Duodenal mucosa (tissue), 2 donors: Measurements from ENCODE around the gene NUFIP1.
"Not testable (repeated sequence)": the region's sequence is repeated elsewhere in the genome, so short reads cannot be mapped to it uniquely, and the experiment has no call there.

ENCODE experiments used
- H3K27ac ChIP-seq: one replicate; pipeline ENCODE4 v1.7.0; 2013; ENCODE audit warnings: low read depth, low read length
- H3K27me3 ChIP-seq, 2 donors: one replicate each; pipeline ENCODE4 v1.7.0; 2013; ENCODE audit warnings: low read length in 2 of 2, control low read depth in 1 of 2; ENCODE audit not compliant: insufficient read depth in 2 of 2, control insufficient read depth in 1 of 2
- H3K36me3 ChIP-seq, 2 donors: one replicate each; pipeline ENCODE4 v1.7.0; 2013; ENCODE audit warnings: low read length in 2 of 2, control low read depth in 1 of 2; ENCODE audit not compliant: insufficient read depth in 2 of 2, control insufficient read depth in 1 of 2
- H3K4me1 ChIP-seq, 2 donors: one replicate each; pipeline ENCODE4 v1.7.0; 2013; ENCODE audit warnings: low read length in 2 of 2, control low read depth in 1 of 2; ENCODE audit not compliant: insufficient read depth in 2 of 2, control insufficient read depth in 1 of 2
- H3K4me3 ChIP-seq, 2 donors: one replicate each; pipeline ENCODE4 v1.7.0; 2013; ENCODE audit warnings: low read length in 2 of 2, low read depth in 1 of 2
- H3K9ac ChIP-seq, 2 donors: one replicate each; pipeline ENCODE4 v1.7.0; 2013; ENCODE audit warnings: low read length in 2 of 2, low read depth in 1 of 2
- H3K9me3 ChIP-seq, 2 donors: one replicate each; pipeline ENCODE4 v1.7.0; 2013; ENCODE audit warnings: low read length in 2 of 2, control low read depth in 1 of 2; ENCODE audit not compliant: control insufficient read depth in 1 of 2

Gene NUFIP1

GRCh38 chr13:44906713-44907112, 82.6 kb downstream of the NUFIP1 start:
- H3K27me3 ChIP-seq: no peaks in the 10 kb centered on the region
- H3K9me3 ChIP-seq: peaks cover 6 to 7% of the 10 kb centered on the region in 2 donors
- no peak overlapping the region for H3K4me3 ChIP-seq
- no peaks in the 10 kb centered on the region for H3K36me3 ChIP-seq
- H3K4me1 ChIP-seq: peaks cover 0 to 14% of the 10 kb centered on the region in 2 donors
- no peak overlapping the region for H3K9ac ChIP-seq
- no peak overlapping the region for H3K27ac ChIP-seq

DNA sequence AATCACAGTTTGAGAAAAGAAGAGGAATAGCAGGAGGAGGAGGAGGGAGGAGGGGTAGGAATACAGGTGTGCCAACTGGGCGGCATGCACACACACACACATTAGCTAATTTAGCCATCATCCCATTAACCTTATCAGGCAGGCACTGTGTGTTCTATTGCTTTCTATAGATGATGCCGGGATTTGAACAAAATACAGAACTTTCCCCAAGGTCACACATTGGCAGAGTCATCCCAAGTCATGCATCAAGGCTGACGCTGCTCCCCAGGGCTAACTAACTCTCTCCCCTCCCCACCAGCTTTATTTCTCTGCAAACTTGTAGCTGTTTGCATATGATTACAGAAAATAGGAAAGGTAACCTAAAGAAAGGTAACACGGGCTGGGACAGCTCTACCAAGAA, 83.0 kb downstream of the NUFIP1 start:
- Histone ChIP-seq H3K4me3 (no peak overlapping the region), H3K27ac (no peak overlapping the region), H3K9me3 (peaks cover 2 to 3% of the 10 kb centered on the region in 2 donors), H3K9ac (no peak overlapping the region), H3K27me3 (no peaks in the 10 kb centered on the region), H3K36me3 (no peaks in the 10 kb centered on the region), H3K4me1 (peaks cover 0 to 14% of the 10 kb centered on the region in 2 donors)

- H3K36me3 ChIP-seq: no peaks in the 10 kb centered on the region
- H3K27ac ChIP-seq: peak overlapping the region; percentile 60
- H3K4me3 ChIP-seq: no peak overlapping the region
- peak overlapping the region in 1 of 2 donors; percentile 24 for H3K9ac ChIP-seq
- H3K9me3 ChIP-seq: no peaks in the 10 kb centered on the region
- no peaks in the 10 kb centered on the region for H3K27me3 ChIP-seq
- peaks cover 0 to 14% of the 10 kb centered on the region in 2 donors for H3K4me1 ChIP-seq
Observed at GRCh38 chr13:44905556-44905955, 83.7 kb downstream of the NUFIP1 start.

GRCh38 chr13:44904967-44905366, 84.3 kb downstream of the NUFIP1 start:
- no peaks in the 10 kb centered on the region for H3K9me3 ChIP-seq
- no peak overlapping the region for H3K4me3 ChIP-seq
- no peaks in the 10 kb centered on the region for H3K36me3 ChIP-seq
- peaks cover 0 to 15% of the 10 kb centered on the region in 2 donors for H3K4me1 ChIP-seq
- no peaks in the 10 kb centered on the region for H3K27me3 ChIP-seq
- peak overlapping the region; percentile 60 for H3K27ac ChIP-seq
- peak overlapping the region in 1 of 2 donors; percentile 24 for H3K9ac ChIP-seq

DNA sequence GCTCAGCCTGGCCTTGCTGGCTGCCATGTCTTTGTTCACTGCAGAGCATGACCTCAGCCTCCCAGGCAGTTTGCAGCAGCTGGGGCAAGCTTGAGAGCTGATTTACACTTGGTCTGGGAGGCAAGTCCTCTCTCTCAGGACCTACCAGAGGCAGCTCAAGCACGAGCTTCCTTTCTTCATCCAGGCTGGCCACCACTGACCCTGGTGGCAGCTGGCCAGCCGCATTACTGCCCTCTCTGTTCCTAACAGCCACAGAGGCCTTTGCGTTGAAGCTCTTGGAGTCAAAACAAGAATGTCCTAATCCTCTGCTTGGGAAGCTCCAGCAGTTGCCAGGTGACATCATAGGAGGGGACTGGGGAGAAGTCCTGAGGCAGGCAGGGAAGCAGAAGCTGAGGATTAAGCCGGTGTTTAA, 85.7 kb downstream of the NUFIP1 start:
- Histone ChIP-seq H3K9me3 (no peaks in the 10 kb centered on the region), H3K27me3 (no peaks in the 10 kb centered on the region), H3K27ac (peak overlapping the region; percentile 60), H3K36me3 (no peaks in the 10 kb centered on the region), H3K4me1 (peaks cover 0 to 17% of the 10 kb centered on the region in 2 donors), H3K9ac (no peak overlapping the region), H3K4me3 (no peak overlapping the region)

GRCh38 chr13:44902738-44903137, 86.5 kb downstream of the NUFIP1 start:
- no peaks in the 10 kb centered on the region for H3K27me3 ChIP-seq
- H3K9me3 ChIP-seq: no peaks in the 10 kb centered on the region
- no peak overlapping the region for H3K4me3 ChIP-seq
- H3K27ac ChIP-seq: no peak overlapping the region
- H3K9ac ChIP-seq: no peak overlapping the region
- H3K36me3 ChIP-seq: no peaks in the 10 kb centered on the region
- peaks cover 0 to 17% of the 10 kb centered on the region in 2 donors for H3K4me1 ChIP-seq

- no peaks in the 10 kb centered on the region for H3K27me3 ChIP-seq
- no peak overlapping the region for H3K27ac ChIP-seq
- H3K36me3 ChIP-seq: no peaks in the 10 kb centered on the region
- H3K9ac ChIP-seq: no peak overlapping the region
- H3K4me1 ChIP-seq: peaks cover 0 to 4% of the 10 kb centered on the region in 2 donors
- H3K9me3 ChIP-seq: no peaks in the 10 kb centered on the region
- H3K4me3 ChIP-seq: no peak overlapping the region
Observed at GRCh38 chr13:44899967-44900366, 89.3 kb downstream of the NUFIP1 start.

DNA sequence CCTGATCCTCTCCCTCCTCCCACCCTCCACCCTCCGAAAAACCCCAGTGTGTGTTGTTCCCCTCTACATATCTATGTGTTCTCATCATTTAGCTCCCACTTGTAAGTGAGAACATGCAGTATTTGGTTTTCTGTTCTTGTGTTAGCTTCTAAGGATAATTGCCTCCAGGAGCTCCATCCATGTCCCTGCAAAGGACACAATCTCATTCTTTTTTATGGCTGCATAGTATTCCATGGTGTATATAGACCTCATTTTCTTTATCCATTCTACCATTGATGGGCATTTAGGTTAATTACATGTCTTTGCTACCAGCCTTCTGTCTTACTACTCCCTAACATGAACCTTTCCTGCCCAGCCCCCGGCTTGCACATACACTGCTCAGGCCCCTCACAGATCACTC, 91.0 kb downstream of the NUFIP1 start:
- H3K4me3 ChIP-seq, H3K9ac ChIP-seq, H3K27ac ChIP-seq, H3K9me3 ChIP-seq, H3K27me3 ChIP-seq, H3K36me3 ChIP-seq: not testable (repeated sequence)
- H3K4me1 ChIP-seq: peaks cover 7 to 12% of the 10 kb centered on the region in 2 donors

- Histone ChIP-seq H3K4me1 (peaks cover 13 to 20% of the 10 kb centered on the region in 2 donors), H3K9me3 (no peaks in the 10 kb centered on the region), H3K9ac (no peak overlapping the region), H3K27ac (no peak overlapping the region), H3K4me3 (no peak overlapping the region), H3K36me3 (no peaks in the 10 kb centered on the region), H3K27me3 (no peaks in the 10 kb centered on the region)
Observed at GRCh38 chr13:44895953-44896335, 93.3 kb downstream of the NUFIP1 start.

DNA sequence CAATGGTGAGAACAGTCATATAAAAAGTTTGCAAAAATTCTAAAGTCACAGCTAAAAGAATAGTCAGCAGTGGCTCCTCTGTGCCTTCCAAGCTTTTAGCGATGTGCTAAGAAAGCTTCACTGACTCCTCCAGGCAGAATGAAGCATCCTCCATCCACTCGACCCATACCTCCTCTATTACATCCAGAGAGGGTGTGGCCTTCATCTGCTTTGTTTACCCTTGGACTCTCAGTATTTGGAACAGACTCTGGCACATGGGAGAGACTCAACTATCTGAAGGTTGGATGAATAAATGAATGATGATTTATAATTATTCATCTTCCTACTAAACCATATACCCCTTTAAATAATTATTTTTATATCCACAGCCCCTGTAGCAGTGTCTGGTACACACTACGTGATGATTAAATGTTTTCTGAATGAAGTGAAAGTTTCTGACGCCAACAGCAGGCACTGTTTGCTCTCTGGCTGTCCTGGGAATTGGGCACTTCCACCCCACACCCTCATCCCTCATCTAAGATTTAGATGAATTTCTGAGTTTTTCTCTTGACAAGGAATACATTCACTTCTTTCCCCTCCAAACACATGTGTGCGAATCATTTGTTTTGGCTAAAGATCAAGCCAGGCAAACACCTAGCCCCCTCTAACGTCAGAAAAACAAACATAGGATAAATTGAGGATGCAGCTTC, 93.9 kb downstream of the NUFIP1 start:
- Histone ChIP-seq H3K4me3 (no peak overlapping the region), H3K36me3 (no peaks in the 10 kb centered on the region), H3K9ac (no peak overlapping the region), H3K4me1 (peaks cover 13 to 20% of the 10 kb centered on the region in 2 donors), H3K9me3 (no peaks in the 10 kb centered on the region), H3K27me3 (no peaks in the 10 kb centered on the region), H3K27ac (no peak overlapping the region)
